Activated CD8-positive, alpha-beta memory T cell treated with anti-CD3 and anti-CD28 coated beads for 4 hours (primary cell): ENCODE measurements around the gene USP3.
"Not testable (repeated sequence)": the region's sequence is repeated elsewhere in the genome, so short reads cannot be mapped to it uniquely, and the experiment has no call there.

Source experiments
- DNase-seq, 2 donors: peaks; one replicate each; pipeline ENCODE4 v3.0.0-alpha.2; 2020; ENCODE audit warnings: low read depth in 2 of 2

USP3 gene

DNA sequence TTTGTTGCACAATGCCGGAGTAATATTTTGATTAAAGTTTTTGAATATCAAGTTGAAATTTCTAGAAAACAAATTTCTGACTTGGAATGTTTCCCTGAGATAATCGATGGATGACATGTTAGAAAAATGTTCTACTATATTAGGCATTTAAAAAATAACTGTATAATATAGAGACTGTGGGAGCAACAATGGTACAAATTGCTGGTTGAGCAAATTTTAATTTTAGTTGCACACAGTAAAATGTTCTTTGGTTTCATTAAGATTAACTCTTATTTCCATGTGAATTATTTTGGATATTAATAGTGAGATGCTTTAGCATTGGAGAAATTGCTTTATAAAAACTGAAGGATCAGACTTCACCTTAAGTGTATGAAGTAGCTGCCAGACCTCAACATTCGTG lies 9.3 kb downstream of the USP3 start:
- DNase-seq: no peak

DNA sequence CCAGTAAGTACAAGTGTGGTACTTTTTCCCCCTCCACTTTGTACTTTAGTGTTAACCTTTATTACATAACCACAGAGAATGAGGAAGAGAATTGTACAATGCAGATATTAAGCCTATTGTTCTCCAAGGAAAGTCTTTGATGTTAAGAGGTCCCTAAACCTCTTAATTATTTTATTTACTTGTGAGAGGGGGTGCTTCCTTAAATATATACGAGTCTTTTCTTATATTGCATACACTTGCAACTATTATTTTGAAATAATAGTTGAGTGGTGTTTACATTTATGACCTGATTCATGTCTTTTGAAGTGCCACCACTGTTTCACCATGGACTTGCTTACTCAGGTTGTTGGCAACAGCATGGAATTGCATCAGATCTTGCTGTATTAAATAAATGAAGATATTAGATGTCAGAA lies 10.1 kb downstream of the USP3 start:
- no peak for DNase-seq

DNA sequence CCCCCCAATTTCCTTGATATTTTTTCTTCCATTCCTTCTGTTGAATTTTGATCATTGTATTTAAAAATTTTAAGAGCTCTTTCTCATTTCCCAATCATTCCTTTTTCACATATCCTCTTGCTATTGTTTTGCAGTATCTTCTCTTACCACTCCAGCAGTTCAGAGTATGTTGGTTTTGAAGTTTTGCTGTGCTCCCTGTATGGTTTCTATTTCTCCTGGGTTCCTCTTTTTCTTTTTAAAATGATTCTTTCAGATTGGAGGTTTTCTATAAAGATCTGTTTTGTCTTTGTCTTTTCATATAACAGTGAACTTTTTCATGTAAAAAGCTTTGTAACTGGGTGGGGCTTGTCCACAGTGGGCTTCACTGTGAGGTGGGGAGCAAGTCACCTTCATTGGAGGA lies 12.8 kb downstream of the USP3 start:
- DNase-seq: no peak

DNA sequence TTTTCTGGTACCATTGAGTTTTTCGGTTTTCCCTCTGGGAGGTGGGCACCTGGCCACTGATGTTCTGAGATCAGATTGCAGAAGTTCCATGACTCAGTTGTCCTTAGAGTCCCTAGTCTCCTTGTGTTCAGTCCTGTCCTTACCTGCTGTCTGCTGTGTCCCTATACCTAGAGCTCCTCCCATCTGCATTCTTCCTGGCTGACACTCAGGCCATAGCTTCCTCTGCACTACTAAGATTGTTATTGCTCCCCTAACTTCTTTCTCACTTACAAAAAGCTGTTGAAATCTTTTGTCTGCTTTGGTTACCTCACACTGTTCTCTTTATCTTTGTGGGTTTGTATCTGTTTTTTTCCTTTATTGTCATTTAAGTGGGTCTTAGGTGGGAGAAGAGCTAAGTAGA lies 13.2 kb downstream of the USP3 start:
- no peak for DNase-seq

DNA sequence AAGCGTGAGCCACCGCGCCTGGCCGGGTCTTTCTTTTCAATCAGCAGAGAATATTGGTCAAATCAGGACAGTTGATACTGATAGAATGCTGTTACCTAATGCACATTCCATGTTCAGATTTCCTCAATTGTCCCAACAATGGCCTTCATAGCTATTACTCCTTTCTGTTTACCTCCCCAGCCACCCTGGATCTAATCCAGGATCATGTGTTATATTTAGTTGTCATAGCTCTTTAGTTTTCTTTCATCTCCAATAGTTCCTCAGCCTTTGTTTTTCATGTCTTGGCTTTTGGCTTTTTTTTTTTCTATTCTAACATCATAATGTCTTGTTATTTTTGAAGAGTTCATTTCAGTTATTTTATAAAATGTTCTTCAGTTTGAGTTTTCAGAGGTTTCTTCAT lies 14.6 kb downstream of the USP3 start:
- DNase-seq: no peak

DNA sequence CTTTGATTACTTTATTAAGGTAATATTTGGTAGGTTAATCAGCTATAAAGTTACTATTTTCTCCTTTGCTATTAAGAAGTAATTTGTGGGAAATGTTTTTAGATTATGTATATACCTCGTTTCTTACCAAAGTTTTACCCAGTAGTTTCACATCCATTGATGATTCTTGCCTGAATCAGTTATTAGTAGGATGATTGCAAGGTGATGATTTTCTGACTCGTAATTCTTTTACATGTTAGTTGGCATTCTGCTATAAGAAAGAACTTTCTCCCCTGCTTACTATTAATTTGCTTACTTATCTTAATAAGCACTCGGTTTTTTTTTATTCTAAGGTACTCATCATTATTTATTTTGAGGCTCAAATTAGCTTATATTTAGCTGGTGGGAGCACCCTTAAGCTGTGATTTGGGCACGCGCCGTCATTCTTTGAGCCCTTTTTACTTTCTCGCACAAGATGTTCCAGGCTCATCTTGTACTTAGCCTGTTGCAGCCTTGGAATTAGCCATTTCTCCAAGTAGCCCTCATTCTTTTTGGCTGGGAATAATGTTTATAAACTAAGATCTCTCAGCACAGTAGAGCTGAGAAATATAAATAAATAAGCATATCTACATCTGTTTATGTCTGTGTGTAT lies 15.3 kb downstream of the USP3 start:
- no peak for DNase-seq

DNA sequence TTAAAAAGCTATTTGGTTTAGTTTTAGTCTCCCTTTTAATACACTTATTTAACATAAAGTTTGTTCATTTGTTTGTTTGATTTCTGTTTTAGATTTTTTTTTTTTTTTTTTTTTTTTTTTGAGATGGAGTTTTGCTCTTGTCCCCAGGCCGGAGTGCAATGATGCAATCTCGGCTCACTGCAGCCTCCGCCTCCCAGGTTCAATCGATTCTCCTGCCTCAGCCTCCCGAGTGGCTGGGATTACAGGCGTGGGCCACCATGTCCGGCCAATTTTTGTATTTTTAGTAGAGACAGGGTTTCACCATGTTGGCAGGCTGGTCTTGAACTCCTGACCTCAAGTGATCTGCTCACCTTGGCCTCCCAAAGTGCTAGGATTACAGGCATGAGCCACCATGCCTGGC lies 16.1 kb downstream of the USP3 start:
- DNase-seq: not testable (repeated sequence)

DNA sequence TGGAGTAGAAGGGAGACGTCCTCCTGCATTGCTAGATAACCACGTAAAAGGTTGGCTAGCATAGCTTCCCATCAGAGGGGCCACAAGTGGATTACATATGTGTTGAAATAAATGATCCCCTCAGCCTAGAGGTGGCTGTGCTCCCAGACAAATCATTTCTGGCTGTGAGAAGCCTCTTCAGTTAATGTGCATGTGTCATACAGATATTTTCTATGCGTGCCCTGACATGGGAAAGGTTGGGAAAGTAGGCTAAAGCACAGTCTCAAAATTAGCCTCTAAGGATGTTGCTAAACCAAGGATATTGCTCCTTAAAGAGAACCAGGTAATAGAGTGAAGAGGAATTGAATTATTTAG lies 17.8 kb downstream of the USP3 start:
- DNase-seq: no peak

DNA sequence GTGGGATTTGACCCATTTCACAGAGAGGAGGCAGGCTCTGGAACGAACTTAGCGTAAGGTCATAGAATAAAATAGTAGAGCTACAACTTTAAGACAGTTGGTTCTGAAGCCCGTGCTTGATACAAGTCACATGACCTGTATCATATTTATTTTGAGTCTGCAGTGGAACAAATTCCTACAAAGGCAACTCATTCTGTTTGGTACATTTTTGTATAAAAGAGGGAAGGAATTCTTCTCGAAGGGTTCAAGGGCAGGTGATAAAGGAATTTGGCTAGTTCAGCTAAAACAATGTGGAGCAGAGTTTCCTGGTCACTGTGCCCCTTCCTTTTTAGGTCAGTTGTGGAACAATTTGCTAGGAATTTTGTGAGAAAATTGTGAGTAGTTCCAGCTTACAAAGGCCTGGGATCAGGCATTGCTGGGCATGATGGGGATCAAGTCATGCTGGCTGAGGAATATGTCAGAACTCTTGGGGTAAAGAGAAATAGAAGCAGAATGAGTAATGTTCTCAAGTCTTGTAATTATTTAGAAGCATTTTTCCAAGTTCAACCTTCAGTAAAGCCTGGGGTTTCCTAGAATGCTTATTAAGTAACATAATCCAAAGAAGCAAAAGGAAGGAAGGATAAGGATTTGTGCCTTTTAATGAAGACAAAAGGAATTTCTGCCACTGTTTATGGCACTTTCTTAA lies 19.1 kb downstream of the USP3 start:
- no peak for DNase-seq

DNA sequence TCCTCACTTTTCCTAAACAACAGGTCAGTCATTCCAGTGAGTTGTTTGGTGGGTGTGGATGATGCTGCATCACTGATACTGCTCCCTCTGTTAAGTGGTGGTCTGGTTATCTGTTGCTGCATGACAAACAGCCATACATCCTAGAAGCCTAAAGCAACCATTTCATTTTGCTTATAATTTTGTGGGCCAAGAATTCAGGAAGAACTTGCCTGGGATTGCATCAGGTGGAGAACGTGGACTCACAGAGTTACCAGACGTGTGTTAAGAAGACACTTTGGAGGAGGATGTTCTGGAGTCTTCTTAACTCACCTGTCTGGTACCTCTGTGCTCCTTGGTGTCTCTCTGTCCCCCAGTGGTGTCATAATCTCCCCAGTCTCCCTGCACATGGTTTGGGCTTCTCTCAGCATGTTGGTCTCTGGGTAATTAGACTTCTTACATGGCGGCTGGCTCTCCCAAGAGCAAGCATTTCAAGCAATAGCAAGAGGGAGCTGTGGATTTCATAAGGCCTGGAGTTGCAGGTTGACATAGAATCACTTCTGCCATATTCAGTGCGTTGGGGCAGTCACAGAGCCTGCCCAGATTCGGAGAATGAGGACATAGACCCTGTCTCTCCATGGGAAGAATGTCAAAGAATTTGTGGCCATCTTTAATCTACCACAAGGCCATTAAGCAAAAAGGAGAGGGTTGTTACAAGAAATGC lies 20.1 kb downstream of the USP3 start:
- no peak for DNase-seq

DNA sequence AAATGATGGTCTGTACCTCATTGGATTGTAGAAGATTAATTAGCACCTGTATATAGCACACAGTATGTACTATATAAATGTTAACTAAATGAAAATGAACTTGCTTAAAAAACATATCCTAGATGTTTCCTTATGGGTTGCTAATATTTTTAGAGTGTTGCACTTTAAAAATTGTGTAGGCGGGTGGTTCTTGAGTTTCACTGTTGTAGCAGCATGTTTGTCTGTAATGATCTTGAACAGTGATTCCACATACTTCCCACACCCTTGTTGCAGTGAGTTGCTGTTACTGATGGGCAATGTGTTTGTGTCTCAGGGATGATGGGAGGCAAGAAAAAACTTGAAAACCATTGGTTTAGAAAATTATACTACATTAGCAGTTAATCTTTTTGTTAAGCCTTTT lies 22.0 kb downstream of the USP3 start:
- no peak for DNase-seq

DNA sequence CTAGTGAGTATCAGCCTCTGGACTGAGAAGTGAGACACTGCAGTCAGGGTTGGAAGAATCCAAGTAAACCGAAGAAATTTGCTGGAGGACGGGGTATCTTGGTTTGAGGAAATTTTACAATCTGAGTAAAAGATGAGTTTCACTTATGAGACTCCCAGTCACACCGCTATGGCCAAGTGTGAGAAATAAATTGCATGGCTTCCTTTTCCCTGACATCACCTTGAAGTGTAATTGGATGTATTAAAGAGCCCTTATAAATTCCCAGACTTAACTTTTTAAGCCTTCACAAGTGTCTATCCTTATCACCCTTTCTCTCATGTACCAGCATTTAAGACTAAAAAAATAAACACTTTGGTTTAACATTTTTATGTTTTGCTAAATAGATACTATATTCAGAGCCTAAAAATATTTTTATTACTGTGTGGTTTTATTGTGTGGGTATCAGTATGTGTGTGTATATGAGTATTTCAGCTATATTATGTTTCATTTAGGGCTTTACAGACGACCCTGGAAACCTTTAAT lies 23.8 kb downstream of the USP3 start:
- DNase-seq: no peak

DNA sequence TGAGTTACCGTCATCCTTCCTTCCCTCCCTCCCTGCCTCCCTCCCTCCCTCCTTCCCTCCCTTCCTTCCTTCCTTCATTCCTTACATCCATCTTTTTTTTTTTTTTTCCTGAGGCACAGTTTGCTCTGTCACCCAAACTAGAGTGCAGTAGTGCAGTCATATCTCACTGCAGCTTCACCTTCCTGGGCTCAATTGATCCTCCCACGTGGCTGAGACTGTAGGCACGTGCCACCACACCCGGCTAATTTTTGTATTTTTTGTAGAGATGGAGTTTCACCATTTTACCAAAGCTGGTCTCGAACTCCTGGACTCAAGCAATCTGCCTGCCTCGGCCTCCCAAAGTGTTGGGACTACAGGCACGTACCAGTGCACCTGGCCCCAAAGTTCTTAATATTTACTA lies 25.8 kb downstream of the USP3 start:
- DNase-seq: no peak

DNA sequence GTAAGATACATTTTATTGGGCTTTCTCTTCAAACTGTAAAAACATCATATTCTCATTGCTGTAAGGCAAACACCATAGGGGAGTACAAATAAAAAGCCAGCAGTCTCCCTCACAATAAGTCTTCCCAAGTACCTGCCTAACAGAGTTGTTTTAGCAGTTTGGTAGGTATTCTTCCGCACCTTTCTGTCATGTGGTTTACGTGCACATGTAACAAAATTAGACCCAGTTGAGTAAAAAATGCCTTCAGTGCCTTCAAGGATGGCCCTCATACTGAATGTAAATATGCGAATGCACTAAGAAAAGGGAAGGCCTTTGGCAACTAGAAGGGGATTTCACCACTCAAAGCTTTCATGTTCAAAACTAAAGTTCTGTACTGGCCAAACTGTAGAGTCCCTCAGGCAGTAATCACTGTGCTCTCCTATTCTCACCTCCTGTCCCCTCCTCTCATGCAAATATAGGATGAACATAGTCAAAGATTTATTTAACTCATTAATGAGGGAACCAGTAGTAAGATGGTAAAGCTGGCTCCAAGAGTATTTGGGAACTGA lies 26.4 kb downstream of the USP3 start:
- DNase-seq: no peak

DNA sequence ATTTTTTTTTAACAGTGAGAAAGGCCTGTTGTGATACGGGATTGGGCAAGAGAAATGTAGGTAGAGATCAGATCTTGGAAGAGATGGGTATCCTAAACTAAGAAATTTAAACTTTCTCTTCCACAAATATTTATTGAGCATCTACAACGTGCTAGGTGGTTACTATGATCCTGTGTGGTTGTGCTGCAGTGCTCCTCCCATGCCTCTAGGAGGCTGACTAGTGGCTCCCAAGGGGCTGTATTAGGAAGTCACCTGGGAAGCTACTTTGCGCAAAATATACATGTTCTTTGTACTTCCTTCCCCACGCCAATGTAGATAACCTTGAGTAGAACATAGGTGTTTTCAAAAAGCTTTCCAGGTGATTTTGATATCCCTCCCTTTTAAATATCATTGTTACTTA lies 27.2 kb downstream of the USP3 start:
- no peak for DNase-seq

DNA sequence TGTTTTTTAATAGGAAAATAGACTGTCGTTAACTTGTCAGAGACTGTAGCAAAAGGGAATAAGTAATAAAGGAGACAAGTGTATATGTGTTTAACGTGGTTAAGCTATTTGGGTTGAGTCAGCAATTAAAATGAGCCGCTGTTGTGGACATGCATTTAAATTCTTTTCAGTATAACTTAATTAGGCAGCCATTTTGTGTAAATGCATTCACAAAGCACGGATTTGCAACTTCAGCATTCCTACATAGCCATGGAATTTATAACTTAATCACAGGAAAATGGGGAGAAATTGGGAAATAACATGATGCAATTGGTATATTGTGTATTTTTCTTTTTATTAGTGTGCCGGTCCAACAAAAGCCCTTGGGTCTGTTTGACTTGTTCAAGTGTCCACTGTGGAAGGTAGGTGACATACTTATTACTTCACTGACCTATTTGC lies 27.9 kb downstream of the USP3 start:
- DNase-seq: no peak

DNA sequence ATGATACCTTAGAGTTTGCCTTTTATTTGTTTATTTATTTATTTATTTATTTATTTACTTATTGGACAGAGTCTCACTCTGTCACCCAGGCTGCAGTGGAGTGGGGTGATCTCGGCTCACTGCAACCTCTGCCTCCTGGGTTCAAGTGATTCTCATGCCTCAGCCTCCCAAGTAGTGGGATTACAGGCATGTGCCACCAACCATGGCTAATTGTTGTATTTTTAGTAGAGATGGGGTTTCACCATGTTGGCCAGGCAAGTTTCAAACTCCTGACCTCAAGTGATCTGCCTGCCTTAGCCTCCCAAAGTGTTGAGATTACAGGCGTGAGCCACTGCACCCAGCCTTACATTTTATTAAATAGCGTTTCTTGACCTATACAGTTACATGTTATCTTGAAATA lies 30.5 kb downstream of the USP3 start:
- DNase-seq: not testable (repeated sequence)

DNA sequence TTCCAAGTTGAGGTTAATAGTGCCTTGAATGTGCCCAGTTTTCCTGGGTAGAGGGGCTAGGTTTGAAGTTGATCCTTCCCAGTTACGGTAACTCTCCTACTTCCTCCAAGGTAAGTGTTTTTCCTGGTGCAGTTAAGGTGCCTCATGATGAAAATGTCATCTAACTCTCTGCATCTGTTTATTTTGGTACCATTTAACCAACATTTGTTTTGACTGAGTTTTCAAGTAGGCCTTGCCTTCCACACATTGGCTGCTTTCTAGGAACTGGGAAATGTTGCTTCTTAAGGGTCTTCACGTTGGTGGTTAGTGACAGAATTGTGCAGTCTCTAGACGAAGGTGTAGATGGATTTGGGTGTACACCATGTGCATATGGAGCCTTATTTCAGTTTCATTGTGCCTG lies 31.3 kb downstream of the USP3 start:
- no peak for DNase-seq

DNA sequence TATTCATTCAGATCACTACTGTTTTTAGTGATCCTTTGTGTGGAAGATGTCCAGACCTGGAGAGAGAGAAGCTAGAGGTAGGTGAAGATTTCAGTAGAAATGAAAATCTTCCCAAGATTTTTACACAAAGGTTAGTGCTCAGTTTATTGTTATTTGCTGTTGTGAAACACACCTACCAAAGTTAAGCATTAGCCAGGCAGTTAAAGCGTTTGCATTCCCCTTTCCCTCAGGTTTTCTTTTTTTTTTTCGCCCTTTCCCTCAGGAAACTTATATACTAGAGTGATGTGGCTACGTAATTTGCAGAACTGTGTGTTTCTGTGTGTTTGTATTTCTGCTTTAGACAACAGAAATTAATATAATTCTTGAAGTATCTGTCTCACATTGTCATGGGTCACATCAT lies 34.5 kb downstream of the USP3 start:
- no peak for DNase-seq

DNA sequence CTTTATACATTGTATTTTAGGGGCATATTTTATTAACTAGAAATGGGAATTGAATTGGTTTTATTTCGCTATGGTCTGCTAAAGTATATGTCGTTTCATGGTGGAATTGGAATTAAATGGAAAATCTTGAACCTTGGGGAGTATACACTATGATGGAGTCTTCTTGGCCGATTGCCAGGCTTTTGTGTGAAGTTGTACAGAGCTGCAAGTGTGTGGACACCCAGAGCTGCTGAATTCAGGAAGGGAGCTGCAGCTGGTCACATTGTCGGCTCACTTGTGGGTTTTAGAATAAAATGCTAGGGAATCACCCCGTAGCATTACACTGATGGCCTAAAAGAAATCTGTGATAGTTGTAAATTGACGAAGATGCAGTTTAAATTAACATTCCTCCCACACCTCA lies 35.1 kb downstream of the USP3 start:
- no peak for DNase-seq

DNA sequence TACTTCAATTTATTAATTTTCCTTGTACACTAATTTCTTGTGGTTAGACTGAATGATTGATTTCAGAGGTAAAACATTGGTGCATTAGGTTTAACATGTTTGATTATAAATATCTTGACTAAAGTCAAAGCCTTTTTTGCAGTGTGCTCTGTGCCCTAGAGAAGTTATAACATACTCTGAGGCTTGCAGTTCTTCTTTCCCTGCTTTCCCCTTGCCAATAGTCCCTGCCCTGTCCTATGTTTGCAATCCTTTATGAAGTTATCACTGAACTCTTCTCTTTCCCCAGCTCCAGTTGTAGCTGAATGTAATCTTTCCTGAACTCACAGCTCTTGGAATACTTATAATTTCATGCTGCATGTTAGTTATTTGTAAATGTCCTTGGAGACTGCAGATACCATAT lies 35.6 kb downstream of the USP3 start:
- DNase-seq: no peak

DNA sequence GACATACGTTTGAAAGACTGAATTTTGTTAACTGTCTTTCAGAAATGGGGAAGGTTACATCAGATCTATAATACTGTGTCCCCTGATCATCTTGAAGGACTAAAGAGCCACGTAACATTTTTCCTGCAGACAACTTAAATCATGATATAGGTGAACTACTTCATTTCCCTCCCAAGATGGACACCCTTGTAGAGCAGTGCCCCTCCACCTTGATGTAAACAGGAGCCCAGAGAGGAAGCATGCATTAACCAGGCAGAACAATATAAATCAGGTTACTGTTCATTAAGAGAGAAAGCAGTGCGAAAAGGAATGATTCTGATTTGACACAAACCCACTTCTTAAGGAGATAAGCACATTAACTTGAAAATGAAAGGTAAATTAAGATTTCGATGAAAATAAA lies 36.1 kb downstream of the USP3 start:
- DNase-seq: no peak
